Epithelial cell of proximal tubule (primary cell): ENCODE data around the gene EEF1G. TPM values are rescaled to one million over a fixed set of nuclear protein-coding genes. Genes with fewer than 3 reads are reported as not detected.

ENCODE experiments used
- DNase-seq: peaks from one replicate; pipeline ENCODE4 v3.0.0-alpha.2; 2011; ENCODE audit warnings: low read depth
- H3K4me3 ChIP-seq: 2 replicates; pipeline ENCODE4 v1.5.1; 2011; ENCODE audit warnings: low read depth, mild to moderate bottlenecking, low read length
- total RNA-seq: library from RNA; depleted of rRNA; stranded (reverse); fragments of >200 nt; gene quantifications from 2 replicates; pipeline ENCODE4 v1.2.3, GENCODE V29; 2015
- TF ChIP-seq, protein P1 (sequence below): conservative IDR thresholded peaks from 2 replicates; pipeline ENCODE4 v1.5.1; 2012; ENCODE audit warnings: low read depth, mild to moderate bottlenecking, low read length

The EEF1G gene
- total RNA-seq, 1 donor from 2014 or later: 2,170 TPM

DNA sequence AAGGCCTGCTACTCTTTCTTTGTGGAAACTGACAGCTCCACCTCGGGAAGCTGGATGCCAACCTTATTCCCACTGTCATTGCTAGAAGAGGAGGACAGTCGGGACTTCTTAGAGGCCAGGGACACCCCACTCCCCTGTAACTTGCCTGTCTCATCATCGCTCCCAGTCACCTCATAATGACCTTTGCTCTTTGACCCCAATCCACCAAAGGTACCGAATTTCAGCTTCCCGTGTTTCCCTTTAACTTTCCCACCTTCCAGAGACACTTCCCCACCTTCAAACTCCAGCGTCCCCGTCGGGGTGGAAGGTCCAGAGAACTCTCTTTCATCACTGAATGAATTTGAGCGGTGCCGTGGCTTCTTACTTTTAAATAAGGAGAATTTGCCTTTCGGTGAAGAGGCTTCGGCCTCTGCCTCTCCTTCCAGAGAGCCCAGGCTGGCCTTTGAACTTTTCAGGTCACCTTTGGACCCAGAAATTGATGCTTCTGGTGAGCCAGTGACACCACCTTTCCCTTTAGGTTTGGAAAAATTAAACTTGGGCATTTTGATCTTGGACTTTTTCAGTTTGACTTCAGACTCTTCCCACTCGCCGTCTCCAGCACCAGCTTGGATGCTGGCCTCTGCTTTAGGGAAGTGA is 56.8 kb downstream of the EEF1G start:
- no peak overlapping the region for H3K4me3 ChIP-seq
- no peak for DNase-seq
- TF ChIP-seq, protein P1, sequence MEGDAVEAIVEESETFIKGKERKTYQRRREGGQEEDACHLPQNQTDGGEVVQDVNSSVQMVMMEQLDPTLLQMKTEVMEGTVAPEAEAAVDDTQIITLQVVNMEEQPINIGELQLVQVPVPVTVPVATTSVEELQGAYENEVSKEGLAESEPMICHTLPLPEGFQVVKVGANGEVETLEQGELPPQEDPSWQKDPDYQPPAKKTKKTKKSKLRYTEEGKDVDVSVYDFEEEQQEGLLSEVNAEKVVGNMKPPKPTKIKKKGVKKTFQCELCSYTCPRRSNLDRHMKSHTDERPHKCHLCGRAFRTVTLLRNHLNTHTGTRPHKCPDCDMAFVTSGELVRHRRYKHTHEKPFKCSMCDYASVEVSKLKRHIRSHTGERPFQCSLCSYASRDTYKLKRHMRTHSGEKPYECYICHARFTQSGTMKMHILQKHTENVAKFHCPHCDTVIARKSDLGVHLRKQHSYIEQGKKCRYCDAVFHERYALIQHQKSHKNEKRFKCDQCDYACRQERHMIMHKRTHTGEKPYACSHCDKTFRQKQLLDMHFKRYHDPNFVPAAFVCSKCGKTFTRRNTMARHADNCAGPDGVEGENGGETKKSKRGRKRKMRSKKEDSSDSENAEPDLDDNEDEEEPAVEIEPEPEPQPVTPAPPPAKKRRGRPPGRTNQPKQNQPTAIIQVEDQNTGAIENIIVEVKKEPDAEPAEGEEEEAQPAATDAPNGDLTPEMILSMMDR: no peak

DNA sequence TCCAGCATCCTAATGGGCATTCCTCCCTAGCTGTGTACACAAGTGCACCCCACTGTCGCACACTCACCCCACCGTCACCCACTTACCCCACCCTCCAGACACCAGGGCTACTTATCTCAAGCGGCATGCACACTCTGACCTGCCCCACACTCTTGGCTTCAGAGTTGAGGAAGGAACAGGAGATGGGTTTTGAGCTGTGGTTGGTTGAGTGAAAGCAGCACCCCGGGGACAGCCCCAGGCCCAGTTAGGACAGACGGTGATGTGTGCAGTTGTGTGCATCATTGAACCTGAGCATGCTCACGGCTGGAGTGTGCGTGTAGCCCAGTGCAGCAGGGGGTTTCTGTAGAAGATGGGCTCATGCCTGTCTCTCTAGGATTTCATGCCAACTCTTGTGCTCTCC is 59.5 kb downstream of the EEF1G start:
- TF ChIP-seq, protein P1: no peak
- H3K4me3 ChIP-seq: no peak overlapping the region
- no peak for DNase-seq

DNA sequence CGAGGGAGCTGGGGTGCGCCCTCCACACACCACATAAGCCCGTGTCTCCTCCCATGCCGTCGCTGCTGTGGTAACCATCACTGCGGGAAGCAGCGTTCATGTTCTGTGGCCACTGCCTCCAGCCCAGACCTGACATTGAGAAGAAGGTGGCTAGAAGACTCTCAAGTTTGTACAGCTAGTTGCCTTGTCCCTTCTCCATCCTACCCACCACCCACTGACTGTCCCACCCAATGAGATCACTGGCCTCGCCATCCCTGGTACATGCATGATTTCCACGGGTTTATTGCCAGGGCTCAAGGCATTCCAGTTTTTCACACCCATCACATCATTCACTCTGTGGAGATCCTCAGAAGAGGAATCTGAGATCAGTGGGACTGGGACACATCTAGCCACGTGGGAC is 60.1 kb downstream of the EEF1G start:
- TF ChIP-seq, protein P1: no peak
- no peak for DNase-seq
- H3K4me3 ChIP-seq: no peak overlapping the region

DNA sequence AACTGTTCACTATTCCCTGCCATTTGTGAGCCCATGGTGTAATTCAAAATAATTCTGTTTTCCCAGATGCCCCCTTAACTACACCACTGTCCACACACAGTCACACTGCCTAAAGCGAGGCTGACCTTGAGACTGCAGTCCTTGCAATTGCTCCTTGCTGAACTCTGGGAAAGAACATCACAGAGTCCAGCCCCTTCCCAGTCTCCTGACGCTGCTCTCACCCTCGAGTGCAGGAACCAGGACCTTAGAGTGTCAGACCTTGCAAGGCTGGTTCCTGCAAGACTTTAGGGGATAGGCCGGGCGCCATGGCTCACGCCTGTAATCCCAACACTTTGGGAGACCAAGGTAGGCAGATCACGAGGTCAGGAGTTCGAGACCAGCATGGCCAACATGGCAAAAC is 60.7 kb downstream of the EEF1G start:
- TF ChIP-seq, protein P1: no peak
- H3K4me3 ChIP-seq: no peak overlapping the region
- DNase-seq: no peak

Other genes with a start within 250 kb of the EEF1G start
- 19.7 and 25.8 TPM in 2 replicates for gene ASRGL1, start 236.4 kb downstream of the EEF1G start, total RNA-seq
- gene SCGB1A1, start 154.9 kb downstream of the EEF1G start, total RNA-seq: not detected in 2 replicates
- gene AHNAK, start 27.1 kb downstream of the EEF1G start, total RNA-seq: 198 and 296 TPM in 2 replicates
- gene TUT1, start 17.6 kb upstream of the EEF1G start, total RNA-seq: 9.4 and 10.1 TPM in 2 replicates
- gene MTA2, start 28.0 kb upstream of the EEF1G start, total RNA-seq: 109 and 153 TPM in 2 replicates
- gene EML3, start 38.9 kb upstream of the EEF1G start, total RNA-seq: 29.7 and 31.8 TPM in 2 replicates
- 1.2 and 1.4 TPM in 2 replicates for gene ROM1, start 39.4 kb upstream of the EEF1G start, total RNA-seq
- 43.6 and 67.7 TPM in 2 replicates for gene B3GAT3, start 48.1 kb upstream of the EEF1G start, total RNA-seq
- 191 and 281 TPM in 2 replicates for gene GANAB, start 72.7 kb upstream of the EEF1G start, total RNA-seq
- 19.4 and 26.5 TPM in 2 replicates for gene INTS5, start 79.4 kb upstream of the EEF1G start, total RNA-seq
- 125 and 129 TPM in 2 replicates for gene C11orf98, start 91.3 kb upstream of the EEF1G start, total RNA-seq
- 21.0 and 26.3 TPM in 2 replicates for gene CSKMT, start 91.4 kb upstream of the EEF1G start, total RNA-seq
- gene UQCC3, start 97.8 kb upstream of the EEF1G start, total RNA-seq: 18.6 and 27.9 TPM in 2 replicates
- 2.2 and 3.0 TPM in 2 replicates for gene LBHD1, start 98.4 kb upstream of the EEF1G start, total RNA-seq
- 162 and 235 TPM in 2 replicates for gene UBXN1, start 105.2 kb upstream of the EEF1G start, total RNA-seq
- gene LRRN4CL, start 115.6 kb upstream of the EEF1G start, total RNA-seq: not detected in 2 replicates
- gene BSCL2, start 133.5 kb upstream of the EEF1G start, total RNA-seq: 42.1 and 96.6 TPM in 2 replicates
- not detected in 2 replicates for gene GNG3, start 133.8 kb upstream of the EEF1G start, total RNA-seq
- 8.0 and 8.5 TPM in 2 replicates for gene HNRNPUL2, start 153.6 kb upstream of the EEF1G start, total RNA-seq
- 35.7 and 39.1 TPM in 2 replicates for gene TTC9C, start 154.6 kb upstream of the EEF1G start, total RNA-seq
- 10.6 and 16.8 TPM in 2 replicates for gene ZBTB3, start 180.3 kb upstream of the EEF1G start, total RNA-seq
- 88.2 and 137 TPM in 2 replicates for gene POLR2G, start 187.7 kb upstream of the EEF1G start, total RNA-seq
- 12.4 and 26.8 TPM in 2 replicates for gene TAF6L, start 197.5 kb upstream of the EEF1G start, total RNA-seq
- gene TMEM179B, start 213.5 kb upstream of the EEF1G start, total RNA-seq: 52.8 and 97.7 TPM in 2 replicates
- gene TMEM223, start 218.1 kb upstream of the EEF1G start, total RNA-seq: 51.1 and 58.9 TPM in 2 replicates
- gene NXF1, start 231.5 kb upstream of the EEF1G start, total RNA-seq: 49.4 and 56.3 TPM in 2 replicates